Inflammatory macrophage treated with lipopolysaccharide for 4 hours (primary cell): ENCODE results near the gene MMP21.
A peak's percentile ranks its signal among the peaks of the same experiment; 100 is the strongest.

ENCODE experiments used
- DNase-seq: peaks from one replicate; pipeline ENCODE4 v3.0.0-alpha.2; 2020

Gene MMP21, protein sequence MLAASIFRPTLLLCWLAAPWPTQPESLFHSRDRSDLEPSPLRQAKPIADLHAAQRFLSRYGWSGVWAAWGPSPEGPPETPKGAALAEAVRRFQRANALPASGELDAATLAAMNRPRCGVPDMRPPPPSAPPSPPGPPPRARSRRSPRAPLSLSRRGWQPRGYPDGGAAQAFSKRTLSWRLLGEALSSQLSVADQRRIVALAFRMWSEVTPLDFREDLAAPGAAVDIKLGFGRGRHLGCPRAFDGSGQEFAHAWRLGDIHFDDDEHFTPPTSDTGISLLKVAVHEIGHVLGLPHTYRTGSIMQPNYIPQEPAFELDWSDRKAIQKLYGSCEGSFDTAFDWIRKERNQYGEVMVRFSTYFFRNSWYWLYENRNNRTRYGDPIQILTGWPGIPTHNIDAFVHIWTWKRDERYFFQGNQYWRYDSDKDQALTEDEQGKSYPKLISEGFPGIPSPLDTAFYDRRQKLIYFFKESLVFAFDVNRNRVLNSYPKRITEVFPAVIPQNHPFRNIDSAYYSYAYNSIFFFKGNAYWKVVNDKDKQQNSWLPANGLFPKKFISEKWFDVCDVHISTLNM

DNA sequence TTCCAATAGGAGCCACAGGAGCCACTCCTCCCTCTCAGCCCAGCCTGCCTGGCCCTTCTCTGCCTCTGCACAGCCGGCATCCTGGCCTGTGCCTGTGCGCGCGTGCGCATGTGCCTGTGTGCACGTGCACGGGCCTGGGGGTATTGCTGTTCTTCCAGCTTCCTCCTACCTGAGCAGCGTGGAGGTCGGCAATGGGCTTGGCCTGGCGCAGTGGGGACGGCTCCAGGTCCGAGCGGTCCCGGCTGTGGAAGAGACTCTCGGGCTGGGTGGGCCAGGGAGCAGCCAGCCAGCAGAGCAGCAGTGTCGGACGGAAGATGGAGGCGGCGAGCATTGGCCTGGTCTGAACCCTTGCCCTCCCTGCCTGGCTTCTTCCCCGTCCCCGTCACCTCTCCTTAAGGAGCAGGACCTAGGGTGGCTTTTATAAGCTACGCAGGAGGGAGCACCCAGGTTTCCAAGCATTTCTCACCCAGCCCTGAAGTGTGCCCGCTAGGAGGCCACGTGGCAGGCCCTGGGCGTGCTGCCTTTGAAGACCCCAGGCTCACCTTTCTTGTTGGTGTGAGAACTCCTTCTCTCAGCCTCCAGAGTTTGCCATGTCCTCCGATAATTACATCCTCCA, at the start of gene MMP21:
MMP21 (minus strand) TSS at position 331 of the 616 bp plus-strand sequence; CDS start at position 331, 0 bp downstream.
- no peak for DNase-seq

GRCh38 chr10:125824736-125825135, 49.1 kb upstream of the MMP21 start:
- DNase-seq: no peak

- no peak for DNase-seq
Observed at GRCh38 chr10:125823663-125824251, 48.1 kb upstream of the MMP21 start.

- DNase-seq: peak; percentile 92
Observed at GRCh38 chr10:125822878-125823662, 47.4 kb upstream of the MMP21 start, which contains the start of the genes BCCIP and UROS. Gene BCCIP, plus strand, starts transcription at chr10:125823546. Its CDS starts 12 bp downstream, at chr10:125823558. Gene UROS, minus strand, starts transcription at chr10:125823258. Its CDS starts 6,759 bp downstream, at chr10:125816499.

DNA sequence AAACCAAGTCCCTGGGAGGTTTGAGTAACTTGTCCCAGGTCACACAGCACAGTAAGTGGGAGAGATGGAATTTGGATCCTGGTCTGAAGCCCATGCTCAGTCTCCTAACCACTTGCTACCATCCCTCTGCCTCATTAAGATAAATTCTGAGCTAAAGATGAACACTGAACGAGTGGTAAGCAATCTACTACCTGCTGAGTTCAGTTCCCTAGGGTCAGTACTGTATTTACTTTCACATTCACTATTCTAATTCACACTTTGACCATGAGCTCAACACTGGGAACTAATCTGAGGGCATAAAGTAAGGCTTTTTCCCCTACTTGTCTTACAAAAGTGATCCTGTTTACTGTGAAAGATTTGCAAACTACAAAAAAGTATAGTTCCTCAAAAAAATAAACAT, 45.1 kb upstream of the MMP21 start:
- DNase-seq: peak; percentile 47

DNA sequence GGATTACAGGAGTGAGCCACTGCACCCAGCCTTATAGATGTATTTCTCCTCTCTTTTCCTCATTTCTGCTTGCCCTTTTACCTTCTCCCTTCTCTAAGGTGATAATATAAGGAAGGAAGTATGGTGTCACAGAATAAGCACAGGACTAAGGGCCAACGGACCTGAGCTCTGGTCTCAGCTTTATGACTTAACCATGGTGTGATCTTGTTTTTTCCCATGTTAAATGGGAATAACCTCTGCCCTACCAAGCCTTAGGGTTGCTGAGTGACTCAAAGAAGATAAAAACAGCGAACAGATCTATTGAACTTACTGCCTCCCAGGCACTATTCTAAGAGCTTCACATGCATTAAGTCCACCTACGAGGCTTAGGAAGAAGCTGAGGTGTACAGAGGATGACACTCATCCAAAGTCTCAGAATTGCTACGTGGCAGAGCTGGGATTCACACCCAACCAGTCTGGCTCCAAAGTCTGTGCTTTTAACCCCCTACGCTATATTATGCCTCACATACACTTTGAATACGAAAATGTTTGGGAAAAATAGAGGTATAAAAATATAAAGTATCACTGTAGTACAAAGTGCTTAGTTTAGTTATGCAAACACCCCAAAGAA, 41.8 kb upstream of the MMP21 start:
- no peak for DNase-seq

DNA sequence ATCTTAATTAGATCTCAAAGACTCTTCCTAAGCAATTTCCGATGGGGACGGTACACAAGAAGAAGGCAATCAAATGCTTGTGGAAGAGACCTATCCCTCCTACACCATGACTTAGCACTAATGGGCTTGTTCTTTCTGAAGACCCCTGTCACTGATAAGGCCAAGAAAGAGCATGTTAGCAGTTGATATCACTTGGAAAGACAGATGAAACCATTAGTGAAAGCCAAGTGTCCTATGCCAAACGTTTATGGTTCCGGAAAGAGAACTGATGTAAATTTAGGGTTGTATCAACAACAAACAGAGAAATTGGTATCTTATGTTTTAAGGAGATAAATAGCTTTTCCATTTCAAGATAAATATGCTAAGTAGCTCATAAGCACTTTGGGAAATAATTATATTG, 40.9 kb upstream of the MMP21 start:
- no peak for DNase-seq

GRCh38 chr10:125815764-125816163, 40.1 kb upstream of the MMP21 start:
- no peak for DNase-seq

DNA sequence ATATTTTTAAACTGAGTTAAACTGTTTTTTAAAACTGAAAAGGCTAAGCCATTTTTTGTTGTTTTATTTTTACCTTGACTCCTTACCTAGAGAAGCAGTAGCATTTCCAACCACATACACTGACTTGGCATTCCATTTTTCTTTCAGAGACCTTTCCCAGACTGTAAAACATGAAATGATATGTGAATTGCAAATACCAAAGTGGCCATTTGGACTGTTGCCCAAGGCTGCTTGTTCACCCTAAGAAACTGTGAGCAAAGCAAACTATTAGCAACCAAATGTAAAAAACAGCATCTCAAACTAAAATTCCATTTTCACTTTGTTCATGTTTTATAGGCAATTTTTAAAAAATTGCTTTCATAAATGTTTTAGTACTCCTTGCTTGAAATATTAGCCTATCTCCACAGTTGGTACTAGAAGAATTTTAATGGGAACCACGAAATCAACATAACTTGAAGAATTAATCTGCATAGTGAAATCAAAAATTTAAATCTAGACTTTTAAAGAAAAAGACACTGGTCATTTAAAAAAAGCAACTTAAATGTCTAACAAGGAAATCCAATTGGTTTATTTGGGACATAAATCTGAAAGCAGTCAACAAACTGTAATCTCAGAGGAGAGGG, 36.6 kb upstream of the MMP21 start:
- no peak for DNase-seq

DNA sequence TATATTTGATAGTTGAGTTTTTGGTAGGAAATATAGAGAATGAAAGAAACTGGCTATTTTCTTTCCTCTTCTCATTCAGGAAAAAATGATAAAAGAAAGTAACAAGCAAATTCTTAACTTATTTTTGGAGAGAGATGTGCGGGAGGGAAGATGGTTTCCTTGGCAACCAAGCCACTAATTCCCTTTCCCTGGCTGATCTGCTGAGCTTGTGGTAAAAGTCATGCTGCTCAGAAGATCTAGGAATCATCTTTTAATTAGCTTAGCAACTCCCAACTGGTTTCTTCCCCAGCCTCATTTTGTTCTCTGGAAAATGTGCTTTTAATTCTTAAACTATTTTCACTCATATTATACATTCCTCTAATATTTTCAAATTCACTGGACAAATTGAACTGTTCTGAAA, 35.6 kb upstream of the MMP21 start:
- DNase-seq: no peak

DNA sequence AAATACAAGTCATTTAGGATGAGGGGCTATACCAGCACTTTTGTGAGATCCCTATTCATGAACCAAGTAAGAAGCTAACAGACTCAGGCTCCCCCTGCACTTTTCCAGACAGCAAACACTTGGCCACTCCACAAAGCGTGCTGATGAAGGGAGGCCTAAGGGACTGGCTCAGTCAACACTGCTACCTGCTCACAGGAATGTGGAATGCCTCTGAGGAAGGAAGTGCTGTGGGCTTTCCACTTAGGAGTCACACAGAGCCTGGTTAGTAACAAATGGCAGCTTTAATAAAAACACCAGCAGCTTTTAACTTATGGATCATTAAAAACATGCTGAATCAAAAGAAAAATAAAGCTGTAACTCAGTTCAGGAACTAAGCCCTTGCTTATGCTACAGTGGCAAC, 32.4 kb upstream of the MMP21 start:
- DNase-seq: no peak

DNA sequence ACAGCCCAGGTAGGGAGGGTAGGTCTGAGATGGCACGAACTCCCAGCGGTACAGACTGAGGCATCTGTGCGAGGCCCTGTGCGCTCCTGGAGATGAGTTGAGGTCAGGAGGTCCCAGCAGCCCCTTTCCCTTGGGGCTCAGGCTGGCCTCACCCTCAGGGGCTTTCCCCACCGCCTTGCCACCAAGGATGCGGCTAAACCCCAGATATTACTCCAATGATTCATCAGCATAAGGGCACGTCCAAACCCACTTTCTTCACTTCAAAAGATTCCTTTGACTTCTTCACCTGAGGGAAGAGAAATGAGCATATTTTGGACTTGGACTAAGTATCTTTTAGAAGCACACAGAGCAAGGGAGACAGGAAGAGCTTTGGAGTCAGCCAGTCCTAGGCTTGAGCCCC, 27.1 kb upstream of the MMP21 start:
- no peak for DNase-seq

GRCh38 chr10:125802131-125802530, 26.5 kb upstream of the MMP21 start:
- DNase-seq: no peak

GRCh38 chr10:125801574-125801973, 26.0 kb upstream of the MMP21 start:
- no peak for DNase-seq

DNA sequence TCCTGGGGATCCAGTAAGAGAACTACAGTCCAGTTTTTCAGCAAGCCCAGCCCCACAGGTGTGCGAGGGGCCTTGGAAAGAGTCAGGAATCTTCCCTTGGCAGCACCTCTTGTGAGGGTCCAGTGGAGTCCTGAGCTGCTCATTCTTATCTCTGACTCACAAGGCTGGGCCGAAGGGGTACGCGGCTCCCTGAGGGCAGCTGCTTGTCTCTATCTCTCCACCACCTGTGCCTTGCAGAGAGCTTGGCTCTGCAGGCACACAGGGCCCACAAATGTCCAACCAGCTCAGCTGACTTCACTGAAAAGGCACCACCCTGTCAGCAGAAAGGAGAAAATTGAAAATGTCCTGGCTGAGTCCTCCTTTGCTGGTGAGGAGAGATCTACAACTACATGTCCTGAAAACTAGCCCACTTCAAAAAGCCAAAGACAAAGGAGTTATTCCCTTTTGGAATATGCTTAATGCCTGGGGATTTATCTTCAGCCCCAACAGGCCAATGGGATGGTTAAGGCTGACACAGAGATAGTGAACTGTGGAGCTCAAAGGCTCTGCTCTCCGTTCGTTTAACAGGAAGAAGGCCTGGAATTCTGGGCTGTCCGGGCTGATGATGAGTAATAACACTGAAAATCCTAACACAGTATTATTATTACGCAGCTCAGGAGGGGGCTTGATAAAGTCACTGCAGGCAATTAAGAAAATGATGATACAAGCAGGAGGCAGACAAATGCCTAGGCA, 24.0 kb upstream of the MMP21 start:
- no peak for DNase-seq

DNA sequence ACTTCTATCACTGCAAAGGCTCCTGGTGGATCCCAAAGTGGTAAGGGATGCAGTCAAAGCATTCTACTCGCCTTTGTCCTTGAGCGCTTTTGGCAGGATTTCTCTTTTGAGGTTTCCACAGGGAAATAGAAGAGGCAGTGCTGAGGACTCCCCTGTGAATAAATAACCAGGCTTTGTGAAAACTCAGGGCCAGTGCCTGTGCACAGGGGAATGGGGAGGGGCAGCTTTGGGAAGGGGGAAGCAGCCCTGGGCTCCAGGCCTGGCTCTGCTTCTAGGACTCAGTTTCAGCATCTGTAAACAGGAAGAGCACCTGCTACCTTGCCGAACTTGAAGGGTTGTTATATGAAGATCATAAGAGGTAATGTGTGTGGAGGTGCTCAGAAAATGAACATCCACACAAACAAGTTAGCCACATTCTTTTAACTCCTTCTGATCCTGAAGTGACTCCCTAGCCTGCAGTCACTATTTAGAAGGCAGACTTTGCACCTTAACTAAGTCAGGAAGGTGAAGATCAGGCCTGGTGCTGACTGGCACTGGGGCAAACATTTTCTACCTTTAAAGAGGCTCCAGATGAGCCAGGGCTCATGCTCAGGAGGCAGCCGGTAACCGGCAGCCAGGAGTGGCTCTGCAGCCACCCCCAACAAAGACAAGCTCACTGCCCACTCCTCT, 22.5 kb upstream of the MMP21 start:
- no peak for DNase-seq

DNA sequence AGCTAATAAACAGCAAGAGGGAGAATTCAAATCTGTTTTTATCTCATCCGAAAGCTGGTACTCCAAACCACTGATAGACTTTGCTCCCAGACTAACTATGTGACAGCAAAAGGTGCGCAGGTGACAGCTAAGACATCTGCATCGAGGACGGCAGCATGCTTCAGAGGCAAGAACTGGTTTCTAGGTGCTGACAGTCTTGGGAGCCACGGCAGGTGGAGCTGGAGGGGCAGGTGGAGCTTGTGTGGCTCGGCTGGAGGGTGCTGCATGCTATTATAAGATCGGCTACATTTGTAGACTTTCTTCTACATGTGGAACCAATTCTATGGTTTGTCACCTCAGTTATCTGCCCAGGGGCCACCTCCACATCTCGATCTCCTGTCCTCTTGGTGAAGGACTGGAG, 21.8 kb upstream of the MMP21 start:
- no peak for DNase-seq

DNA sequence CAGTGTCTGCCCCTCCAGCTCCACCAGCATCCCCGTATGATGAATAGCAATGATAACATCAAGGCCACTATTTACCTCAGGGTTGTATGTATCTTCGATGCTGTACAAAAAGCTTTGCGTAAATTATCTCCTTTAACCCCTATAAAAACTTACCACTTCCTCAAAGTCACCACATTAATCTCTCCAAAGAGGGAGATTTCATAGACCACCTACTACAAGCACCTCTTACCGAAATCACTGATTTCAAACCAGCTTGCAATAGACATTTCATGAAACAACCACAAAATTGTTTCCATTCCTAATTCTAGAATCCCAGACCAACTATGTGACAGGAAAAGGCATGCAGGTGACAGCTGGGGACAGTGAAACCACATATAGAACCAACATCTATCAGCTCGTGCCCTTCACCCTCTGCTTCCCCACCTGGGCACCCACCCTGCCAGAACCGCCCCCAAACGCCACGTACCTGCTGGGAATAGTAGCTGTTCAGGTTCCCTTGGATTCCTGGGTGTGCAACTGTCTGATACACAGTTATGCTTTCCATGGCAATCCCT, 20.1 kb upstream of the MMP21 start:
- DNase-seq: no peak

- DNase-seq: no peak
Observed at GRCh38 chr10:125795128-125795527, 19.5 kb upstream of the MMP21 start.
